ENCODE data around the gene ASB8.

DNA sequence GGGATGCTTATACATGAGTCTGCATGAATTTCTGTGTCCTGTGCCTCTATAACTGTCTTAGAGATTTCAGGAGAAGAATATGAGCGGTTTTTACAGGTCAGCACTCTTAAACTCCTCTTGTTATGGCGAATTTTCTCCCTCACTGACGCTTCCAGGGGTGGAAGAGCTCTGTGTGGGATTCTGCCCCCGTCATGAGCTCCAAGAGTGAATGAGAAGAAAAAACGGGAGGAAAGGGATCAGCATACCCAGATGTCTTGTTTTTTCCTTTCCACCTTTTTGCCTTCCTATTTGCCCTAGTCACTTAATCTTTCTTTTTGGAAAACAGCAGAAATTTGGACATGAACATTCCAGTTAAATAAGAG lies 37.5 kb downstream of the ASB8 start:
- TF ChIP-seq ZNF384 (IDR thresholded peaks at IDR 0.05) (no peak), ELF4 (IDR thresholded peaks at IDR 0.05) (no peak), LEF1 (IDR thresholded peaks at IDR 0.05; ENCODE audit: borderline replicate concordance) (no peak), SP1 (IDR thresholded peaks at IDR 0.05) (no peak), ARNT (IDR thresholded peaks at IDR 0.05) (no peak)
